Fibroblast of skin of back (primary cell): ENCODE measurements around the gene PARL.

ENCODE experiments used
- DNase-seq: peaks from one replicate; pipeline ENCODE4 v3.0.0-alpha.2; 2013

The PARL gene

GRCh38 chr3:183845608-183846288 lies 38.9 kb downstream of the PARL start:
- DNase-seq, result peak; percentile 54

- DNase-seq, result no peak
These were observed 39.6 kb downstream of the PARL start for GRCh38 chr3:183845090-183845489.

- DNase-seq, result peak; percentile 84
These were observed 40.1 kb downstream of the PARL start for GRCh38 chr3:183844606-183845005.

GRCh38 chr3:183839751-183840150 lies 44.9 kb downstream of the PARL start:
- no peak for DNase-seq

GRCh38 chr3:183837894-183838293 lies 46.8 kb downstream of the PARL start:
- no peak for DNase-seq

- DNase-seq, result no peak
These were observed 47.3 kb downstream of the PARL start for GRCh38 chr3:183837390-183837789.

GRCh38 chr3:183833516-183833915 lies 51.2 kb downstream of the PARL start:
- no peak for DNase-seq

- no peak for DNase-seq
These were observed 54.5 kb downstream of the PARL start for GRCh38 chr3:183830187-183830586.

GRCh38 chr3:183829466-183829865 lies 55.2 kb downstream of the PARL start:
- DNase-seq, result no peak

- DNase-seq, result no peak
These were observed 56.2 kb downstream of the PARL start for GRCh38 chr3:183828538-183828870.

- no peak for DNase-seq
These were observed 56.7 kb downstream of the PARL start for GRCh38 chr3:183827809-183828537.

- no peak for DNase-seq
These were observed 58.0 kb downstream of the PARL start for GRCh38 chr3:183826448-183827250.

GRCh38 chr3:183825456-183826161 lies 59.1 kb downstream of the PARL start, which contains the start of gene MAP6D1:
Gene MAP6D1, minus strand, starts transcription at chr3:183825577. Its CDS starts 30 bp downstream, at chr3:183825547.
- peak; percentile 69 for DNase-seq

GRCh38 chr3:183824761-183825455 lies 59.8 kb downstream of the PARL start:
- DNase-seq, result peak; percentile 12

- no peak for DNase-seq
These were observed 60.7 kb downstream of the PARL start for GRCh38 chr3:183823963-183824362.

- DNase-seq, result no peak
These were observed 62.0 kb downstream of the PARL start for GRCh38 chr3:183822631-183823030.

GRCh38 chr3:183819831-183820230 lies 64.8 kb downstream of the PARL start:
- DNase-seq, result no peak

GRCh38 chr3:183818706-183819624 lies 65.7 kb downstream of the PARL start:
- no peak for DNase-seq

GRCh38 chr3:183818041-183818620 lies 66.5 kb downstream of the PARL start:
- no peak for DNase-seq

- no peak for DNase-seq
These were observed 67.0 kb downstream of the PARL start for GRCh38 chr3:183817639-183818038.
